Right renal pelvis (tissue), 4 donors: Measurements from ENCODE around the gene SNX30. TPM values are rescaled to one million over a fixed set of nuclear protein-coding genes. Genes with fewer than 3 reads are reported as not detected.

Experiments
- DNase-seq, 4 donors: peaks; one replicate each; pipeline ENCODE4 v3.0.0-alpha.2; 2013; ENCODE audit warnings: low read depth in 4 of 4, low spot score in 3 of 4, missing footprints in 1 of 4
- polyA plus RNA-seq, 4 donors: library from polyadenylated mRNA; unstranded; fragments of 120-200 nt; gene quantifications; one replicate each; pipeline ENCODE4 v1.2.1, GENCODE V29; 2013; ENCODE audit not compliant: insufficient read length in 4 of 4

SNX30 gene
- polyA plus RNA-seq, 4 donors, result 18.0 to 23.0 (median 20.3) TPM

- DNase-seq, result no peak
Measured at GRCh38 chr9:112815868-112816267, 65.3 kb downstream of the SNX30 start.

- DNase-seq, result no peak
Measured at GRCh38 chr9:112817860-112818203, 67.3 kb downstream of the SNX30 start.

- DNase-seq, result peak; percentile 41 to 66 (median 52)
Measured at GRCh38 chr9:112819635-112820496, 69.3 kb downstream of the SNX30 start.

- DNase-seq, result no peak
Measured at GRCh38 chr9:112820881-112821280, 70.3 kb downstream of the SNX30 start.

- no peak for DNase-seq
Measured at GRCh38 chr9:112822618-112823017, 72.1 kb downstream of the SNX30 start.

GRCh38 chr9:112823257-112823656 lies 72.7 kb downstream of the SNX30 start:
- no peak for DNase-seq

GRCh38 chr9:112831281-112831851 lies 80.8 kb downstream of the SNX30 start:
- no peak for DNase-seq

- no peak for DNase-seq
Measured at GRCh38 chr9:112831969-112832368, 81.4 kb downstream of the SNX30 start.

- DNase-seq, result no peak
Measured at GRCh38 chr9:112833081-112833480, 82.5 kb downstream of the SNX30 start.

- no peak for DNase-seq
Measured at GRCh38 chr9:112836394-112836793, 85.8 kb downstream of the SNX30 start.

GRCh38 chr9:112838342-112838741 lies 87.8 kb downstream of the SNX30 start:
- no peak for DNase-seq

- DNase-seq, result no peak
Measured at GRCh38 chr9:112839331-112839730, 88.8 kb downstream of the SNX30 start.

GRCh38 chr9:112841261-112841660 lies 90.7 kb downstream of the SNX30 start:
- DNase-seq, result no peak

GRCh38 chr9:112842555-112842954 lies 92.0 kb downstream of the SNX30 start:
- DNase-seq, result no peak

GRCh38 chr9:112844771-112845542 lies 94.4 kb downstream of the SNX30 start:
- DNase-seq, result peak; percentile 54 to 75 (median 60)

- no peak for DNase-seq
Measured at GRCh38 chr9:112846528-112847488, 96.2 kb downstream of the SNX30 start.

GRCh38 chr9:112848316-112849151 lies 98.0 kb downstream of the SNX30 start:
- DNase-seq, result no peak

GRCh38 chr9:112849363-112849922 lies 98.9 kb downstream of the SNX30 start:
- no peak for DNase-seq

GRCh38 chr9:112850840-112851239 lies 100.3 kb downstream of the SNX30 start:
- DNase-seq, result no peak
